ENCODE data around the gene UBE4A.

DNA sequence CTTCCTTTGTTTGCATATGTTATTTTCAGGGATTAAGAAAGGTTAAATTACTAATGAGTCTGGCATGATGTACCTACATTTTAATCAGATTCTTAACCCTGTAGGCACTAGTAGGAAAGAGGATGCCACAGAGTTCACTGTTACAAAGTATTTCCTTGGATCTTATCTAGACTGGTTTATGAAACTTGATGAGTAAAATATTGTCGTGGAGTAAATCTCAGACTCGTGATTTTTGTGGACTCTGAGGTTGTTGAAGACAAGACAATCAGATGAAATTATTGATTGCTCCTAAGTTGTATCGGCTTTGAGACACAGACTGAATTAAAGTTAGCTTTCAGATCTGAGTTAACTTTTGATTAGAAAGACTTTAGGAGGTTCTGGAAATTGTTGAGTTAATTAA is 82.9 kb downstream of the UBE4A start:
- TF ChIP-seq POLR2A (IDR thresholded peaks at IDR 0.05; ENCODE audit: extremely low read depth, insufficient read length) (no peak), CTCF (IDR thresholded peaks at IDR 0.05; ENCODE audit: low read depth, low read length) (no peak), MYC (IDR thresholded peaks at IDR 0.05; ENCODE audit: low read depth, low read length) (no peak)
- TF ChIP-seq, protein P1, sequence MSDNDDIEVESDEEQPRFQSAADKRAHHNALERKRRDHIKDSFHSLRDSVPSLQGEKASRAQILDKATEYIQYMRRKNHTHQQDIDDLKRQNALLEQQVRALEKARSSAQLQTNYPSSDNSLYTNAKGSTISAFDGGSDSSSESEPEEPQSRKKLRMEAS (IDR thresholded peaks at IDR 0.05; ENCODE audit: low read depth, low read length) = no peak

Measured in NB4 (cell line).